PFSK-1 (cell line): ENCODE measurements around the gene GARIN5B.

Source experiments
- FOXP2 ChIP-seq: optimal IDR thresholded peaks from 2 replicates; pipeline ENCODE3; 2011; ENCODE audit warnings: borderline replicate concordance, control low read depth, inconsistent platforms; ENCODE audit not compliant: insufficient read depth; ENCODE audit errors: extremely low read length, extremely low read depth
- POLR2AphosphoS5 ChIP-seq: IDR thresholded peaks from 2 replicates; pipeline ENCODE4 v1.6.1; 2012; ENCODE audit warnings: low read depth, mild to moderate bottlenecking, control low read depth, low read length, moderate library complexity
- REST ChIP-seq, 2 experiments: IDR thresholded peaks; 2 replicates each; pipeline versions ENCODE4 v1.6.1 to v1.8.0; 2011 to 2012; ENCODE audit warnings: low read depth in 2 of 2, low read length in 2 of 2, control low read depth in 1 of 2, inconsistent platforms in 1 of 2, mild to moderate bottlenecking in 1 of 2, moderate library complexity in 1 of 2; ENCODE audit not compliant: insufficient read depth in 1 of 2
- SIN3A ChIP-seq: IDR thresholded peaks from 2 replicates; pipeline ENCODE4 v1.6.1; 2012; ENCODE audit warnings: mild to moderate bottlenecking, low read length, moderate library complexity, borderline replicate concordance; ENCODE audit not compliant: insufficient read depth
- TAF1 ChIP-seq: IDR thresholded peaks from 2 replicates; pipeline ENCODE4 v1.6.1; 2012; ENCODE audit warnings: low read length, control low read depth, borderline replicate concordance; ENCODE audit not compliant: insufficient read depth

- TF ChIP-seq SIN3A (no peak), REST (IDR thresholded peaks at IDR 0.05; ENCODE audit: insufficient read depth in 1 of 2, low read depth in 2 of 2, low read length in 2 of 2) (no peak), POLR2AphosphoS5 (no peak), TAF1 (no peak), FOXP2 (no peak)
Measured at GRCh38 chr19:55386493-55386971, 23.5 kb upstream of the GARIN5B start.
